Natural killer cell (primary cell): Measurements from ENCODE around the gene ZCCHC4. TPM values are rescaled to one million over a fixed set of nuclear protein-coding genes. Genes with fewer than 3 reads are reported as not detected.

Experiments used
- ATAC-seq, 3 donors: fragments of 150-1000 bp in 2 of 3; fragments of 200-7000 bp in 1 of 3; cut with Tn5 transposase; 1 replicate in 1 of 3; 2 replicates in 2 of 3; pipeline ENCODE4 v1.10.0; 2021; ENCODE audit warnings: mild to moderate bottlenecking in 2 of 3, moderate library complexity in 2 of 3
- DNase-seq, 2 donors: peaks; one replicate each; pipeline versions ENCODE4 v3.0.0 to v3.0.0-alpha.2; 2013 to 2021; ENCODE audit warnings: mixed read lengths in 1 of 2
- H3K27ac ChIP-seq: one replicate; pipeline ENCODE4 v1.5.1; 2013; ENCODE audit warnings: mild to moderate bottlenecking, low read length
- H3K27me3 ChIP-seq: one replicate; pipeline ENCODE4 v1.6.1; 2013; ENCODE audit warnings: low read length; ENCODE audit not compliant: control insufficient read depth, insufficient read depth
- H3K36me3 ChIP-seq: one replicate; pipeline ENCODE4 v1.6.1; 2013; ENCODE audit warnings: low read length; ENCODE audit not compliant: control insufficient read depth, insufficient read depth
- H3K4me1 ChIP-seq: one replicate; pipeline ENCODE4 v1.6.1; 2013; ENCODE audit warnings: low read length; ENCODE audit not compliant: control insufficient read depth, insufficient read depth
- H3K4me3 ChIP-seq: one replicate; pipeline ENCODE4 v1.5.1; 2013; ENCODE audit warnings: low read length
- H3K9me3 ChIP-seq: one replicate; pipeline ENCODE4 v1.6.1; 2013; ENCODE audit warnings: low read length; ENCODE audit not compliant: control insufficient read depth, insufficient read depth
- H3K27ac Mint-ChIP-seq, 2 donors: one replicate each; pipeline ENCODE4 v1.8.0; 2022; ENCODE audit warnings: mild to moderate bottlenecking in 2 of 2, mixed read lengths in 2 of 2, moderate library complexity in 1 of 2
- H3K27me3 Mint-ChIP-seq, 2 donors: one replicate each; pipeline ENCODE4 v1.8.0; 2022; ENCODE audit warnings: low read depth in 2 of 2, mixed read lengths in 2 of 2
- H3K36me3 Mint-ChIP-seq: one replicate; pipeline ENCODE4 v1.8.0; 2022; ENCODE audit warnings: mixed read lengths
- H3K4me1 Mint-ChIP-seq, 2 donors: one replicate each; pipeline ENCODE4 v1.8.0; 2022; ENCODE audit warnings: mixed read lengths in 2 of 2
- H3K4me3 Mint-ChIP-seq: one replicate; pipeline ENCODE4 v1.8.0; 2022; ENCODE audit warnings: mild to moderate bottlenecking, moderate library complexity, mixed read lengths
- H3K9me3 Mint-ChIP-seq, 2 donors: one replicate each; pipeline ENCODE4 v1.8.0; 2022; ENCODE audit warnings: mixed read lengths in 2 of 2
- WGBS: methylation state at CpG from one replicate; pipeline ENCODE4 v1.1.7; 2013; ENCODE audit warnings: missing lambda C conversion rate; ENCODE audit not compliant: insufficient coverage; 5-methylcytosine and 5-hydroxymethylcytosine counted together
- intact Hi-C: fragments of 100-400 bp; cut with micrococcal nuclease; formaldehyde crosslinking; loops from one replicate; pipeline ENCODE4 v1.14.2; 2022
- total RNA-seq, 4 donors: library from RNA; stranded (reverse); fragments of 120-200 nt in 1 of 4; gene quantifications; one replicate each; pipeline versions ENCODE4 v1.2.3 to v1.2.4, GENCODE V29; 2013 to 2022
- TF ChIP-seq, protein P1 (sequence below): fragments of 200-600 bp; IDR thresholded peaks from one replicate; pipeline ENCODE4 v1.8.0; 2022; ENCODE audit warnings: antibody characterized with exemption

ZCCHC4 gene
- total RNA-seq, 3 donors from 2014 or later (not counting 1 experiment from before 2014, with no cell fraction given), result 9.4 to 12.0 (median 10.9) TPM

DNA sequence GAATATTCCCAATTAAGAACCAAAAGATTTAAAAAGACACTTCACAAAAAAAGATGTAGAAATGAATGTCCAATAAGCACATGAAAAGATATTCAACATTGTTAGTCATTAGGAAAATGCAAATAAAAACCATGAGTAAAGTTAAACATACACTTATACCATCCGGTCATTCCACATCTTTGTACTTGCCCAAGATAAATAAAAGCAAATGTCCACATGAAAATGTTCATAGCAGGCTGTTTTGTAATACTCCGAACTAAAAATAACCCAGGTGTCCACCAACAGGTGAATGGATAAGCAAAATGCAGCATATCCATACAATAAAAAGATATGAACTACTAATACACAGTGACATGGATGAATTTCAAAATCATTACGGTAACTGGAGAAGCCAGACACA lies 28.6 kb upstream of the ZCCHC4 start:
- peaks cover 22% of the 10 kb centered on the region for H3K36me3 Mint-ChIP-seq
- peaks cover 4 to 9% of the 10 kb centered on the region in 2 donors for H3K27me3 Mint-ChIP-seq
- Histone ChIP-seq H3K4me3 (no peak overlapping the region), H3K4me1 (no peaks in the 10 kb centered on the region), H3K9me3 (no peaks in the 10 kb centered on the region), H3K36me3 (peaks cover 3% of the 10 kb centered on the region), H3K27me3 (no peaks in the 10 kb centered on the region), H3K27ac (no peak overlapping the region)
- no peak for ATAC-seq
- H3K9me3 Mint-ChIP-seq, result peaks cover 6 to 8% of the 10 kb centered on the region in 2 donors
- DNase-seq, result no peak
- TF ChIP-seq, protein P1, sequence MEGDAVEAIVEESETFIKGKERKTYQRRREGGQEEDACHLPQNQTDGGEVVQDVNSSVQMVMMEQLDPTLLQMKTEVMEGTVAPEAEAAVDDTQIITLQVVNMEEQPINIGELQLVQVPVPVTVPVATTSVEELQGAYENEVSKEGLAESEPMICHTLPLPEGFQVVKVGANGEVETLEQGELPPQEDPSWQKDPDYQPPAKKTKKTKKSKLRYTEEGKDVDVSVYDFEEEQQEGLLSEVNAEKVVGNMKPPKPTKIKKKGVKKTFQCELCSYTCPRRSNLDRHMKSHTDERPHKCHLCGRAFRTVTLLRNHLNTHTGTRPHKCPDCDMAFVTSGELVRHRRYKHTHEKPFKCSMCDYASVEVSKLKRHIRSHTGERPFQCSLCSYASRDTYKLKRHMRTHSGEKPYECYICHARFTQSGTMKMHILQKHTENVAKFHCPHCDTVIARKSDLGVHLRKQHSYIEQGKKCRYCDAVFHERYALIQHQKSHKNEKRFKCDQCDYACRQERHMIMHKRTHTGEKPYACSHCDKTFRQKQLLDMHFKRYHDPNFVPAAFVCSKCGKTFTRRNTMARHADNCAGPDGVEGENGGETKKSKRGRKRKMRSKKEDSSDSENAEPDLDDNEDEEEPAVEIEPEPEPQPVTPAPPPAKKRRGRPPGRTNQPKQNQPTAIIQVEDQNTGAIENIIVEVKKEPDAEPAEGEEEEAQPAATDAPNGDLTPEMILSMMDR, result no peak
- H3K4me1 Mint-ChIP-seq, result no peaks in the 10 kb centered on the region
- 100% methylated on average over 2 of the region's 3 CpGs for WGBS
- no peak overlapping the region for H3K4me3 Mint-ChIP-seq
- no peak overlapping the region for H3K27ac Mint-ChIP-seq
- intact Hi-C loops, result no loop called here

DNA sequence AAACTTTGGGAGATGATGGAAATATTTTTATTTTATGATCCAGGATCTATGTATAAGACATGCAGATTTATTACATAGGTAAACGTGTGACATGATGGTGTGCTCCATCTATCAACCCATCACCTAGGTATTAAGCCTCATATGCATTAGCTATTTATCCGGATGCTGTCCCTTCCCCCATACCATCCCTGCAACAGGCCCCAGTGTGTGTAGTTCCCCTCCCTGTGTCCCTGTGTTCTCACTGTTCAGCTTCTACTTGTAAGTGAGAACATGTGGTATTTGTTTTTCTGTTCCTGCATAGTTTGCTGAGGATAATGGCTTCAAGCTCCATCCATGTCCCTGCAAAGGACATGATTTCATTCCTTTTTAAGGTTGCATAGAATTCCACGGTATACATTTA lies 28.1 kb upstream of the ZCCHC4 start:
- Histone ChIP-seq H3K27ac (no peak overlapping the region), H3K4me1 (no peaks in the 10 kb centered on the region), H3K27me3 (no peaks in the 10 kb centered on the region), H3K36me3 (peaks cover 3% of the 10 kb centered on the region), H3K9me3 (no peaks in the 10 kb centered on the region), H3K4me3 (no peak overlapping the region)
- Mint-ChIP-seq H3K27ac (no peak overlapping the region), H3K27me3 (peaks cover 4 to 9% of the 10 kb centered on the region in 2 donors), H3K36me3 (peaks cover 24% of the 10 kb centered on the region), H3K4me3 (no peak overlapping the region), H3K4me1 (no peaks in the 10 kb centered on the region), H3K9me3 (peaks cover 6 to 8% of the 10 kb centered on the region in 2 donors)
- no peak for ATAC-seq
- intact Hi-C loops, result no loop called here
- no peak for DNase-seq
- TF ChIP-seq, protein P1, result no peak
- 92% methylated on average over 3 of the region's 3 CpGs for WGBS

DNA sequence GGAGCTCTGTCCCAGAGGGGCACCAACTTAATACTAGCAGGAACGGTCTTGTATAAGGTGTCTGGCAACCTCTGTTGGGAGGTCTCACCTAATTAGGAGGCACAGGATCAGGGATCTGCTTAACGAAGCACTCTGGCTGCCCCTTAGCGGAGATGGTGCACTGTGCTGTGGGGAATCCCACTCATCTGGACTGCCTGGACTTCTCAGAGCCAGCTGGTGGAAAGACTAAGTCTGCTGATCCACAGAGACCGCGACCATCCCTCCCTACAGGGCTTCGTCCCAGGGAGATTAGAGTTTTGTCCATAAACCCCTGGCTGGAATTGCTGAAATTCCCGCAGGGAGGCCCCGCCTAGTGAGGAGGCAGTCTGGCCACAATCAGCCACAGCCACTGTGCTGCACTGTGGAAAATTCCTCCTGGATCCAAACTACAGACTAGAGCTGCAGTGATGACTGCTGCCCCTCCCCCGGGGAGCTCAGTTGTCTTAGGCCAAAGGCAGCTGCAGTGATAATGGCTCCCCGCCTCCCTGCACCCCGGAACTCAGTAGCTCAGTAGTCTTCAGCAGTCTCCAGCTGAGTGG lies 22.0 kb upstream of the ZCCHC4 start:
- Mint-ChIP-seq H3K27me3 (peaks cover 6 to 9% of the 10 kb centered on the region in 2 donors), H3K4me3 (no peak overlapping the region), H3K9me3 (peaks cover 6 to 8% of the 10 kb centered on the region in 2 donors), H3K36me3 (peaks cover 15% of the 10 kb centered on the region), H3K27ac (no peak overlapping the region), H3K4me1 (no peaks in the 10 kb centered on the region)
- Histone ChIP-seq H3K4me3 (no peak overlapping the region), H3K9me3 (no peaks in the 10 kb centered on the region), H3K27ac (no peak overlapping the region), H3K4me1 (no peaks in the 10 kb centered on the region), H3K27me3 (no peaks in the 10 kb centered on the region), H3K36me3 (no peaks in the 10 kb centered on the region)
- ATAC-seq, result no peak
- TF ChIP-seq, protein P1, result no peak
- intact Hi-C loops, result no loop called here
- DNase-seq, result no peak
- 93% methylated on average over 11 of the region's 11 CpGs for WGBS

DNA sequence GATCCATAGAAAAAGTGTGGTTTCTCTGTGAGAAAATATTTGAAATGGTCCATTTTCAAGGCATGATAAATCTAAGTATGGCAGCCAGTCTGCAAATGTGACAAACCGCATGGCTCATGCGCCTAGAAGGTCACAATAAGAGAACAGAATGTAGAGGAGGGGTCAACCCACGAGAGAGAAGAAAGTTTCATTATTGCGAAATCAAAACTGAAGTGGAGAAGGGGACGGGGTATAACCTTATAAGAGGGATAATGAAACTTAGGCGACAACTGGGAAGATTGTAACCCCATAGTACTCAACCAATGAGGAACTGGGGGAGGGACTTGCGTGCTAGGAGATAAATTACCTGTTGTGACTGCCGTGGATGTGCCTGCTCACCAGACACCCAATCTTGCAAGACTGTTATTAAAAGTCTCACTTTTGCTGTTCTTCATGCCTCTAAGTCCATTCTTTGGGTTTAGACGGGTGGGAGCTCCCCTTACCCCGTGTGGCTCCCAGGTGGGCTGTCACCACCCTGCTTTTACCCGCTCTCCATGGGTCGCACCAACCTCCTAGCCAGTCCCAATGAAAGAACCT lies 21.3 kb upstream of the ZCCHC4 start:
- Histone ChIP-seq H3K36me3 (no peaks in the 10 kb centered on the region), H3K4me3 (no peak overlapping the region), H3K9me3 (no peaks in the 10 kb centered on the region), H3K27ac (no peak overlapping the region), H3K27me3 (no peaks in the 10 kb centered on the region), H3K4me1 (no peaks in the 10 kb centered on the region)
- Mint-ChIP-seq H3K9me3 (peaks cover 6 to 8% of the 10 kb centered on the region in 2 donors), H3K27me3 (peaks cover 6 to 9% of the 10 kb centered on the region in 2 donors), H3K4me3 (no peak overlapping the region), H3K36me3 (peaks cover 15% of the 10 kb centered on the region), H3K4me1 (no peaks in the 10 kb centered on the region), H3K27ac (no peak overlapping the region)
- intact Hi-C loops, result no loop called here
- TF ChIP-seq, protein P1, result no peak
- no peak for ATAC-seq
- WGBS, result 86% methylated on average over 12 of the region's 12 CpGs
- DNase-seq, result no peak
